ENCODE data around the gene FICD.

The FICD gene

GRCh38 chr12:108563136-108563803 lies 48.2 kb downstream of the FICD start:
- no peaks in the 10 kb centered on the region for H3K9me3 Mint-ChIP-seq
- H3K4me1 Mint-ChIP-seq: peaks cover 71% of the 10 kb centered on the region
- peak; percentile 71 for ATAC-seq
- H3K27ac Mint-ChIP-seq: peak overlapping the region; percentile 89
- peak overlapping the region; percentile 100 for H3K4me3 Mint-ChIP-seq
- H3K27me3 Mint-ChIP-seq: no peaks in the 10 kb centered on the region
- DNase-seq: peak; percentile 84
- H3K36me3 Mint-ChIP-seq (ENCODE audit: low read depth): peaks cover 49% of the 10 kb centered on the region

DNA sequence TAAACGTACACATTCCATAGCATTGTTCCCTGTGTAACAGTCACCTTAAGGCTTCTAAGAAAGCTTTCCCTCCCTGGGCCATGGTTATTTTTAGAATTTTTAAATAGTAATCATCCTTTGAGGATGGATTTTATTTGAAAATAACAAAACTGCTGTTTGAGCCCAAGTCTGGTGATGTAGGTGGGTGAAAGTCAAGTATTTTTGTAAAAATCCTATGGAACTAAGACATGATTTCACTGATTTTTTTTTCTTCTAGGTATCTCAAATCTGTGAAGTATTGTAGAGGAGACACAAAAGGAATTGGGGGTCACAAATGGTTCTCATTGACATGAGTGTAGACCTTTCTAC lies 48.7 kb downstream of the FICD start:
- no peaks in the 10 kb centered on the region for H3K27me3 Mint-ChIP-seq
- H3K9me3 Mint-ChIP-seq: no peaks in the 10 kb centered on the region
- ATAC-seq (no peak), DNase-seq (no peak)
- peaks cover 55% of the 10 kb centered on the region for H3K36me3 Mint-ChIP-seq (ENCODE audit: low read depth)
- peaks cover 72% of the 10 kb centered on the region for H3K4me1 Mint-ChIP-seq
- H3K4me3 Mint-ChIP-seq: peak overlapping the region; percentile 100
- peak overlapping the region; percentile 89 for H3K27ac Mint-ChIP-seq

DNA sequence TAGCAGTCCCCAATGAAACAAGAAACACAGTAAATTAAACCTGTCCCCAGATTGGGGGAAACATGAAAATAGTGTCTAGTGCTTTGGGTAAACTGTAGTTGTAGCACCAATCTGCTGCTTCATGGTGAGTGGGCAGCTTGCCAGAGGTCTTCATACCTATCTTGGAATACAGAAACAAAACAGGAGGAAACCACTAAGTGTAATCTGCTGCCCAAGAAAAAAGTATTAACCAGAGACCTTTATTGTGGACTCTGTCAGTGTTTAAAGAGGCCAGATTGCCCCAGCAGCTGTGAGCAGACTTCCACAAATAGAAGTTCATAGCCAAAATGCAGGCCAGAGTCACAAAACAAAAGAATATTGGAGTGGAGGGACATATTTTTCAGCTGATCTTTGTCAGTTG lies 49.6 kb downstream of the FICD start:
- ATAC-seq: no peak
- H3K9me3 Mint-ChIP-seq: no peaks in the 10 kb centered on the region
- peak overlapping the region; percentile 41 for H3K27ac Mint-ChIP-seq
- H3K27me3 Mint-ChIP-seq: no peaks in the 10 kb centered on the region
- DNase-seq: no peak
- peaks cover 74% of the 10 kb centered on the region for H3K4me1 Mint-ChIP-seq
- no peak overlapping the region for H3K4me3 Mint-ChIP-seq
- H3K36me3 Mint-ChIP-seq (ENCODE audit: low read depth): peaks cover 60% of the 10 kb centered on the region

DNA sequence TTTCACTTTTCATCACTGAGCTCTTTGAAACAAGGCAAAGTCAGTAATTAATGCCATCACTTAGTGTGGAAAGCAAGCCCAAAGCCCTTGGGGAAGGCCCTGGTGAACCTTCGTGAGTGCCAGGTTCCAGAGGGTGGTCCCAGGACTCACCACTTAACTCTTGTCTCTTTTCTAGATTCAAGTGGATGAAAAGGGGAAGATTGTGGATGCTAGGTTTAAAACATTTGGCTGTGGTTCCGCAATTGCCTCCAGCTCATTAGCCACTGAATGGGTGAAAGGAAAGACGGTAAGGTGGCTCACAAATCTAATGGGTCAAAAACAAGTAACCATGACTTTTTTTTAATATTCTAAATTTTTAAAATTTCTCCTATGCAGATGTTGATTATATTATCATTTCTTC lies 50.1 kb downstream of the FICD start:
- peak overlapping the region; percentile 24 for H3K27ac Mint-ChIP-seq
- ATAC-seq: no peak
- no peaks in the 10 kb centered on the region for H3K9me3 Mint-ChIP-seq
- H3K36me3 Mint-ChIP-seq (ENCODE audit: low read depth): peaks cover 56% of the 10 kb centered on the region
- no peaks in the 10 kb centered on the region for H3K27me3 Mint-ChIP-seq
- no peak overlapping the region for H3K4me3 Mint-ChIP-seq
- H3K4me1 Mint-ChIP-seq: peaks cover 74% of the 10 kb centered on the region
- DNase-seq: no peak

DNA sequence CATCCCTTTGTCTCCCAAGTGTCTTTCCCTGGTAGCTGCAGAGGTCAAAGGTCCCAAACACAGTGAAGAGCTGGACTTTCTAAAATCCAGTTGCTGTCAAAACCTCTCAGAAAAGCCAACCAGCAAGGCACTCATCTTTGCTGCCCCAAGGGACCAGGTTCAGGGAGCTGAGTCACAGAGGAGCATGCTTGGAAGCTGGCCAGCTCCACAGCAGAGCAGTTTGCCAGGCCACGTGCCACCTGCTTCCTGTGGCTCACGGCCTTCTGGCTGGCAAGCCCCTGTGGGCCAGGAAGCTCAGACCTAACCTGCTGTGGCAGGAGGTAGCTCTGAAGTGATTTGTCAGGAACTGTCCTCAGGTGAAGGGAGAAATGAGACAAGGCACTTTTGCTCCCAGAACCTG lies 50.9 kb downstream of the FICD start:
- DNase-seq (peak; percentile 57), ATAC-seq (no peak)
- H3K9me3 Mint-ChIP-seq: no peaks in the 10 kb centered on the region
- H3K27ac Mint-ChIP-seq: peak overlapping the region; percentile 41
- H3K4me1 Mint-ChIP-seq: peaks cover 80% of the 10 kb centered on the region
- no peak overlapping the region for H3K4me3 Mint-ChIP-seq
- peaks cover 58% of the 10 kb centered on the region for H3K36me3 Mint-ChIP-seq (ENCODE audit: low read depth)
- H3K27me3 Mint-ChIP-seq: no peaks in the 10 kb centered on the region

GRCh38 chr12:108566452-108566851 lies 51.4 kb downstream of the FICD start:
- Mint-ChIP-seq H3K4me1 (peaks cover 81% of the 10 kb centered on the region), H3K27ac (no peak overlapping the region), H3K4me3 (no peak overlapping the region), H3K36me3 (ENCODE audit: low read depth) (peaks cover 58% of the 10 kb centered on the region), H3K27me3 (no peaks in the 10 kb centered on the region), H3K9me3 (no peaks in the 10 kb centered on the region)
- DNase-seq: no peak
- ATAC-seq: no peak

DNA sequence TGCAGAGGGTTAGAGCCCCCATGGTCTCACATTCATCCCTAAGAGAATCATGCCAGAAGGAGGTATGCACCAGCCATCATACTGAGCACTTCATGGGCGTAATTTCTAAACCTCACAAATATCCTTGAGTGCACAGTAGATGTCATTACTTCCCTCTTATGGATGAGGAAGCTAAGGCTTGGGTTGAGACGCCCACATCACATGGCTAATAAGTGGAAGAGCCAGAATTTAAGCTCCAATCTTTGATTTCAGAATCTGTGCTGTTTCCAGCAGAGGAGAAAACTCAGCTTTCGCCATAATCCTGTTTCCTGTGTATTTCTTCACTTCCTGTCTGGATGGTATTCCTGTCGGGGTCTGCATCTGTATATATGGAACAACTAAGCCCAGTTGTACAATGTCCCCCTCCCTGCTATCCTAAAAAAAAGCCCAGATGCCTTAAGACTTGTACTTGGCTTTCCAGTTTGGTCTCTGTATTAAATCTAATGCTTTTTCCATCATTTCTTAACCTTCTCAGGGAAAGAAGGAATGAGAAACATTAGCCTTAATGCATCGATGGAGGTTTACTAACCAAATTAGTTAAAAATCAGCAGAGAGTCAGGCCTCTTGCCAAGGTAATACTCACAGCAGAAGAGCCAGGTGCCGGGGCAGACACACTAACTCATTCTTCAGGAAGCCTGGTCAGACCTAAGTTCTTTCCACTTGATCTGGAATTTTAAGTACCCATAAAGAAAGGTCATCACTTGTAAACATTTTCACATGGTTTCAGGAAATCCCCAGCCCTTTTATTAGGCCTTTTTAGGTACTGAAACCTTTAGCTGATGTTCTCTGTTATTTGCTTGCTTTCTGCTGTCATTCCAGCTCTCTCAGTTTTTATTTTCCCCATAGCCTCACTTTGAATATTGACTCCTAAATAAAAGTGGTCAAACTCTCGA lies 52.6 kb downstream of the FICD start:
- Mint-ChIP-seq H3K27ac (peak overlapping the region; percentile 91), H3K27me3 (no peaks in the 10 kb centered on the region), H3K9me3 (no peaks in the 10 kb centered on the region), H3K4me1 (peaks cover 89% of the 10 kb centered on the region), H3K4me3 (no peak overlapping the region), H3K36me3 (ENCODE audit: low read depth) (peaks cover 58% of the 10 kb centered on the region)
- no peak for DNase-seq
- ATAC-seq: no peak

DNA sequence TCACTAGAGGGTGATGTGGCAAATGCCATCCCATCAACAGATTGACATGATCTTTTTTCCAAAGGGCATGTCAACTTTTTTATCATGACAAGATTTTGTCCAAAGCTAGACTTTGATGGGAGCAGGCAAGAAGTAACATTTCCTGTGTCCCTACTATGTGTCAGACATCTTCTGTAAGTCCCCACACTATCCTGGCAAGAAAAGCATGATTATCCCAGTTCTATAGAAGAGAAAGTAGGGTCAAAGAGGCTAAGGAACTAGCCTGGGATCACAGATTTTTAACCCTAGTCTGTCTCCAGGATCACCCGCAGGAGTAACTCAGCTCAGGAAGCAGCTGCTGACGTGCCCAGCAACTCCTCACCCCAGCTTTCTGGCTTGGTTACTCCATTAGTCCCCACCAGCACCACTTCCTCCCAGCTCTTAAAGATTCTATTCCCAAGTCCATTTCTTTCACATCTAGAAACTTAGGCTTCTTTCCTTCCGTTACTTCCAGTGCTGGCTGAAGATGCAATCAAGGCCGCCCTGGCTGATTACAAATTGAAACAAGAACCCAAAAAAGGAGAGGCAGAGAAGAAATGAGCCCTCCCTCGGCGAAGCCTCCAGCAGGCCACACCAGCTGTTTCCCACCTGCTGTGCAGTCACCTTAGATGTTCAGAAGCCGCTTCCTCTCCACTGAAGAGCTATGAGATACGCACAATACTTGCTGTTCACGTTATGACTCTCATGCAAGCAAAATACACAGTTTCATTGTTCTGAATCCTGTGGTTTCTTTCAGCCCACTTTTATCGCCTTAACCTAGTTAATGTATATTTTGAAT lies 53.5 kb downstream of the FICD start:
- Mint-ChIP-seq H3K9me3 (no peaks in the 10 kb centered on the region), H3K4me3 (peak overlapping the region; percentile 64), H3K27ac (peak overlapping the region; percentile 91), H3K4me1 (peaks cover 92% of the 10 kb centered on the region), H3K36me3 (ENCODE audit: low read depth) (peaks cover 58% of the 10 kb centered on the region), H3K27me3 (no peaks in the 10 kb centered on the region)
- ATAC-seq (peak; percentile 91), DNase-seq (peak; percentile 49)

All from activated naive CD8-positive, alpha-beta T cell treated with anti-CD3 and anti-CD28 coated beads, Interleukin-2, amount 50 U/mL, for 24 hours (primary cell).